Astrocyte of the cerebellum (primary cell): ENCODE measurements around the gene MRPL46.

Source experiments
- DNase-seq: peaks from one replicate; pipeline ENCODE4 v3.0.0-alpha.2; 2011; ENCODE audit warnings: low read depth
- H3K4me3 ChIP-seq: 2 replicates; pipeline ENCODE4 v1.5.1; 2011; ENCODE audit warnings: mild to moderate bottlenecking, low read depth, low read length, moderate library complexity
- in situ Hi-C: cut with HindIII; loops from 2 replicates; pipeline ENCODE4 v1.10.0; 2017; ENCODE audit warnings: low sequenced_read_pairs
- TF ChIP-seq, protein P1 (sequence below): IDR thresholded peaks from 2 replicates; pipeline ENCODE4 v1.5.1; 2012; ENCODE audit warnings: low read length, low read depth, moderate library complexity, mild to moderate bottlenecking; ENCODE audit errors: missing control alignments

The MRPL46 gene

GRCh38 chr15:88493844-88494243 is 26.7 kb upstream of the MRPL46 start:
- DNase-seq = no peak
- TF ChIP-seq, protein P1, sequence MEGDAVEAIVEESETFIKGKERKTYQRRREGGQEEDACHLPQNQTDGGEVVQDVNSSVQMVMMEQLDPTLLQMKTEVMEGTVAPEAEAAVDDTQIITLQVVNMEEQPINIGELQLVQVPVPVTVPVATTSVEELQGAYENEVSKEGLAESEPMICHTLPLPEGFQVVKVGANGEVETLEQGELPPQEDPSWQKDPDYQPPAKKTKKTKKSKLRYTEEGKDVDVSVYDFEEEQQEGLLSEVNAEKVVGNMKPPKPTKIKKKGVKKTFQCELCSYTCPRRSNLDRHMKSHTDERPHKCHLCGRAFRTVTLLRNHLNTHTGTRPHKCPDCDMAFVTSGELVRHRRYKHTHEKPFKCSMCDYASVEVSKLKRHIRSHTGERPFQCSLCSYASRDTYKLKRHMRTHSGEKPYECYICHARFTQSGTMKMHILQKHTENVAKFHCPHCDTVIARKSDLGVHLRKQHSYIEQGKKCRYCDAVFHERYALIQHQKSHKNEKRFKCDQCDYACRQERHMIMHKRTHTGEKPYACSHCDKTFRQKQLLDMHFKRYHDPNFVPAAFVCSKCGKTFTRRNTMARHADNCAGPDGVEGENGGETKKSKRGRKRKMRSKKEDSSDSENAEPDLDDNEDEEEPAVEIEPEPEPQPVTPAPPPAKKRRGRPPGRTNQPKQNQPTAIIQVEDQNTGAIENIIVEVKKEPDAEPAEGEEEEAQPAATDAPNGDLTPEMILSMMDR = no peak
- in situ Hi-C loops = no loop called here
- no peak overlapping the region for H3K4me3 ChIP-seq

DNA sequence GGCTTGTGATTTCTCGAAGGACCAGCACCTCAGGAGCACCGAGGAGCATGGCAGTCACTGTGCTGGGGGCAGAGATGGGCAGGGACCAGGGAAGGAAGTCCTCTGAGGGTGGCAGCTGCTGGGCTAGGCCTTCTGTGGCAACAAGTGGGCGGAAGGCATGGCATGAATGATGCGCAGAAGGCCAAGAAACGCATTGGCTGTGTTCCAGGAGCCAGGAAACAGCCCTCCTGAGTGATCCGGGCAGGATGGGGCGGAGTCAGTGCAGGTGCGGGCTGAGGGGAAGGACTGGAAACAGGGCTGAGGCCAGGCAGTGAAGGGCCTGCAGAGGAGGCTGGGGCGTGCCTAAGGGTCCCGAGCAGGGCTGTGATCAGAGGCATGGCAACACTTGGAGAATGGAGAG is 24.0 kb upstream of the MRPL46 start:
- in situ Hi-C loops = no loop called here
- no peak overlapping the region for H3K4me3 ChIP-seq
- TF ChIP-seq, protein P1 = no peak
- DNase-seq = no peak

GRCh38 chr15:88490036-88490435 is 22.8 kb upstream of the MRPL46 start:
- H3K4me3 ChIP-seq = no peak overlapping the region
- TF ChIP-seq, protein P1 = no peak
- in situ Hi-C loops = no loop called here
- no peak for DNase-seq

DNA sequence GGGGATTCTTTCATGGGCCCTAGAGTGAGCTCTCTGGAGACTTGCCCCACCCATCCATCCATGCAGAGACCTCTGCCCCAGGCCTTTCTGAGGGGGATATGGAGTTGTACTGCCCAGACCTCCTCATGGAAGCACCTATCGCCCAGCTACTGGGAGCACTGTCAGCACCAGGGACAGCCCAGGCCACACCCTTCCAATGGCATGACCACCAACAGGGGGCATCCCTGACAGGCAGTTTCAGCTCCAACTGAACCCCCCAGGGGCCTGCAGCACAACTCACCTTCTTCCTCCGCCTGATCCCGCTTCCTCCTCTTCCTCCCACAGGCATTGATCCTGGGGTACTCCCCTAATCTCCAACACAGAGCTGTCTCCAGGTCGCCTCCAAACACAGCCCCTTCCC is 22.1 kb upstream of the MRPL46 start:
- no peak overlapping the region for H3K4me3 ChIP-seq
- no peak for DNase-seq
- in situ Hi-C loops = no loop called here
- TF ChIP-seq, protein P1 = no peak

GRCh38 chr15:88487796-88488523 is 20.8 kb upstream of the MRPL46 start:
- in situ Hi-C loops = no loop called here
- TF ChIP-seq, protein P1 = no peak
- no peak overlapping the region for H3K4me3 ChIP-seq
- DNase-seq = no peak

DNA sequence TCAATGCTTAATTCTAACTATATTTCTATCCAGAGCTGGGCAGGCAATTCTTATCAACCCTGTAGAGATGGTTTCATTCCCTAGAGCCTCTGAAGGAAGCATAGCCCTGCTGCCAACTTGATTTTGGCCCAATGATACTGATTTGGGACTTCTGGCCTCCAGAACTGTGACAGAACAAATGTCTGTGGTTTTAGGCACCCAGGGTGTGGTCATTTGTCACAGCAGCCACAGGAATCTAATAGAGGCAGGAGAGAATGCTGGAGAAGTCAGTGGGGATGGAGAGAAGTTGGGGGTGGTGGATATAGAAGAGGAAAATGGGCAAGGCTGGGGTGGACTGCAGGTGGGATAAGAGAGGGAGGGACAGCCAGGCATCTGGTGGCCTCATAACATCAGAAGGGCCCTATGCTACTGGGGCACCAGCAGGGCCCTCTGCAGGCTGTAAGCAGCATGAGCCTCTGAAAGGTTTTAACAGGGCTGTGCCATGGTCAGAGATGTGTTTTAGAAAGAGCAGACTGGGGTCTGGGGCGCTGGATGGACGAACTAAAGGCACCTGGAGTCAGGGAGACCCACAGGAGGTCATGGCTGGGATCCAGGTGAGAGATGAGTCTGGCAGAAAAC is 20.1 kb upstream of the MRPL46 start:
- H3K4me3 ChIP-seq = no peak overlapping the region
- in situ Hi-C loops = no loop called here
- no peak for DNase-seq
- TF ChIP-seq, protein P1 = no peak
